Hepatocyte (in vitro differentiated cells): ENCODE results near the gene SLC28A3. TPM values are rescaled to one million over a fixed set of nuclear protein-coding genes. Genes with fewer than 3 reads are reported as not detected.
A peak's percentile ranks its signal among the peaks of the same experiment; 100 is the strongest.

Experiments used
- DNase-seq: peaks from one replicate; pipeline ENCODE4 v3.0.0-alpha.2; 2016; ENCODE audit warnings: low spot score
- H2AFZ ChIP-seq: fragments of 200-600 bp; sonication (generic); 2 replicates; pipeline ENCODE4 v1.6.0; 2016; ENCODE audit warnings: antibody characterized with exemption, mild to moderate bottlenecking
- H3K27ac ChIP-seq: fragments of 200-600 bp; sonication (generic); 2 replicates; pipeline ENCODE4 v1.5.1; 2016; ENCODE audit warnings: mild to moderate bottlenecking
- H3K27me3 ChIP-seq: fragments of 200-600 bp; sonication (generic); 2 replicates; pipeline ENCODE4 v1.6.1; 2016
- H3K36me3 ChIP-seq: fragments of 200-600 bp; sonication (generic); replicated peaks from 2 replicates; pipeline ENCODE4 v1.5.1; 2016; ENCODE audit warnings: low read depth; ENCODE audit not compliant: insufficient read depth
- H3K4me1 ChIP-seq: fragments of 200-600 bp; sonication (generic); 2 replicates; pipeline ENCODE4 v1.5.1; 2016; ENCODE audit warnings: mild to moderate bottlenecking, moderate library complexity; ENCODE audit not compliant: insufficient read depth
- H3K4me2 ChIP-seq: fragments of 200-600 bp; sonication (generic); 2 replicates; pipeline ENCODE4 v1.6.0; 2016
- H3K4me3 ChIP-seq: fragments of 200-600 bp; sonication (generic); 2 replicates; pipeline ENCODE4 v1.5.1; 2016; ENCODE audit warnings: mild to moderate bottlenecking
- H3K79me2 ChIP-seq: fragments of 200-600 bp; sonication (generic); 2 replicates; pipeline ENCODE4 v1.6.0; 2017; ENCODE audit warnings: mild to moderate bottlenecking
- H3K9me2 ChIP-seq: fragments of 200-600 bp; sonication (generic); replicated peaks from 2 replicates; pipeline ENCODE4 v1.6.0; 2017; ENCODE audit warnings: mild to moderate bottlenecking; ENCODE audit not compliant: insufficient read depth
- H3K9me3 ChIP-seq: fragments of 200-600 bp; sonication (generic); 2 replicates; pipeline ENCODE4 v1.5.1; 2016; ENCODE audit warnings: low read depth, mild to moderate bottlenecking
- H4K20me1 ChIP-seq: fragments of 200-600 bp; sonication (generic); 2 replicates; pipeline ENCODE4 v1.6.0; 2016; ENCODE audit warnings: mild to moderate bottlenecking; ENCODE audit not compliant: insufficient read depth, poor library complexity, severe bottlenecking
- CTCF ChIP-seq: fragments of 200-600 bp; sonication (generic); IDR thresholded peaks from 2 replicates; pipeline ENCODE4 v1.5.1; 2016; ENCODE audit warnings: antibody characterized with exemption, mild to moderate bottlenecking; ENCODE audit not compliant: poor library complexity
- EZH2 ChIP-seq: fragments of 200-600 bp; sonication (generic); IDR thresholded peaks from 2 replicates; pipeline ENCODE4 v1.6.1; 2016; ENCODE audit warnings: antibody characterized with exemption, mild to moderate bottlenecking, borderline replicate concordance
- EZH2phosphoT487 ChIP-seq: fragments of 200-600 bp; sonication (generic); IDR thresholded peaks from one replicate; pipeline ENCODE4 v1.6.1; 2018; ENCODE audit warnings: antibody characterized with exemption, mild to moderate bottlenecking, low read depth, moderate library complexity; ENCODE audit not compliant: unreplicated experiment, severe bottlenecking
- WGBS: methylation state at CpG from one replicate; pipeline ENCODE4 v1.1.6; 2016; ENCODE audit warnings: low lambda C conversion rate; ENCODE audit errors: missing lambda C conversion rate; 5-methylcytosine and 5-hydroxymethylcytosine counted together
- polyA plus RNA-seq: library from polyadenylated mRNA; unstranded; fragments of >200 nt; fragmentation: Nextera tagmentation; extraction: Ambion mirVana; gene quantifications from 2 replicates; pipeline ENCODE4 v1.2.1, GENCODE V29; 2016
- total RNA-seq: library from RNA; depleted of rRNA; stranded (reverse); fragments of >200 nt; gene quantifications from 2 replicates; pipeline ENCODE4 v1.2.3, GENCODE V29; 2014

SLC28A3 gene
- total and polyA plus RNA-seq, 2 experiments from 2014 or later: 0.98 to 1.7 TPM

GRCh38 chr9:84266087-84266561 is 74.4 kb downstream of the SLC28A3 start:
- no peaks in the 10 kb centered on the region for H4K20me1 ChIP-seq
- H3K27ac ChIP-seq: no peak overlapping the region
- DNase-seq: peak; percentile 45
- H3K36me3 ChIP-seq: no peaks in the 10 kb centered on the region
- no peaks in the 10 kb centered on the region for H3K9me2 ChIP-seq
- H3K27me3 ChIP-seq: peaks cover 6% of the 10 kb centered on the region
- no peak for TF ChIP-seq CTCF
- no peak for TF ChIP-seq EZH2
- TF ChIP-seq EZH2phosphoT487: no peak
- WGBS: 42% methylated on average over 5 of the region's 5 CpGs
- no peaks in the 10 kb centered on the region for H3K79me2 ChIP-seq
- H3K4me1 ChIP-seq: no peaks in the 10 kb centered on the region
- no peak overlapping the region for H3K4me2 ChIP-seq
- H3K4me3 ChIP-seq: no peak overlapping the region
- H2AFZ ChIP-seq: no peak overlapping the region
- H3K9me3 ChIP-seq: no peaks in the 10 kb centered on the region

- no peaks in the 10 kb centered on the region for H3K9me2 ChIP-seq
- H3K4me3 ChIP-seq: no peak overlapping the region
- no peaks in the 10 kb centered on the region for H3K4me1 ChIP-seq
- whole genome bisulfite sequencing: 74% methylated on average over 3 of the region's 3 CpGs
- no peak for DNase-seq
- no peak overlapping the region for H2AFZ ChIP-seq
- H3K36me3 ChIP-seq: no peaks in the 10 kb centered on the region
- peaks cover 6% of the 10 kb centered on the region for H3K27me3 ChIP-seq
- TF ChIP-seq EZH2phosphoT487 (no peak), EZH2 (no peak), CTCF (no peak)
- no peaks in the 10 kb centered on the region for H3K9me3 ChIP-seq
- no peaks in the 10 kb centered on the region for H4K20me1 ChIP-seq
- H3K4me2 ChIP-seq: no peak overlapping the region
- H3K27ac ChIP-seq: no peak overlapping the region
- H3K79me2 ChIP-seq: no peaks in the 10 kb centered on the region
Observed at GRCh38 chr9:84264307-84265029, 76.1 kb downstream of the SLC28A3 start.

- H3K27me3 ChIP-seq: peaks cover 6% of the 10 kb centered on the region
- H3K4me3 ChIP-seq: no peak overlapping the region
- no peak overlapping the region for H2AFZ ChIP-seq
- H3K36me3 ChIP-seq: no peaks in the 10 kb centered on the region
- peak; percentile 88 for DNase-seq
- 40% methylated on average over 13 of the region's 13 CpGs for WGBS
- H3K4me1 ChIP-seq: no peaks in the 10 kb centered on the region
- no peaks in the 10 kb centered on the region for H3K9me3 ChIP-seq
- no peaks in the 10 kb centered on the region for H3K79me2 ChIP-seq
- TF ChIP-seq CTCF (peak; percentile 91), EZH2 (no peak), EZH2phosphoT487 (no peak)
- no peaks in the 10 kb centered on the region for H4K20me1 ChIP-seq
- H3K4me2 ChIP-seq: peak overlapping the region; percentile 67
- no peaks in the 10 kb centered on the region for H3K9me2 ChIP-seq
- H3K27ac ChIP-seq: no peak overlapping the region
Observed at GRCh38 chr9:84261070-84261746, 79.3 kb downstream of the SLC28A3 start.
